ENCODE data around the gene CDH6. TPM values are rescaled to one million over a fixed set of nuclear protein-coding genes. Genes with fewer than 3 reads are reported as not detected.

The CDH6 gene
- total RNA-seq, 1 donor from 2014 or later = 6.7 TPM

DNA sequence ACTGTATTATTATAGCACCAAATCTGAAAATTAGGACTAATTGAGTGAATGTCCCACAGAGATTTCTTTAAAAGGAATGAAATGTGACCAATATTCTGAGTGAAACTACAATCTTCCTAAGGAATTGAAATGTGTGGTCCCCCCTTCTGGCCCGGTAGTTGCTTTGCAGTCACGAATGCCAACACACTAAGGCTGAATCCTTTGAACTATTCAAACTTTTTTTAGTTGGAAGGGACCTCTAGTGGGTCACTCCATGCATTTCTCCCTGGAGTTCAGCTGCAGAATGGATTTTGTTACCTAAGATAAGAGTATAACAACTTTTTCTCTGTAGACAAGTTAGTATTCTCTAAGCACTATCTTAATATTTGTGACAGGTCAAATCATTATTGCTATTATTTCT, 2.8 kb downstream of the CDH6 start:
- DNase-seq (ENCODE audit: extremely low read depth, low read depth, low spot score) = no peak

DNA sequence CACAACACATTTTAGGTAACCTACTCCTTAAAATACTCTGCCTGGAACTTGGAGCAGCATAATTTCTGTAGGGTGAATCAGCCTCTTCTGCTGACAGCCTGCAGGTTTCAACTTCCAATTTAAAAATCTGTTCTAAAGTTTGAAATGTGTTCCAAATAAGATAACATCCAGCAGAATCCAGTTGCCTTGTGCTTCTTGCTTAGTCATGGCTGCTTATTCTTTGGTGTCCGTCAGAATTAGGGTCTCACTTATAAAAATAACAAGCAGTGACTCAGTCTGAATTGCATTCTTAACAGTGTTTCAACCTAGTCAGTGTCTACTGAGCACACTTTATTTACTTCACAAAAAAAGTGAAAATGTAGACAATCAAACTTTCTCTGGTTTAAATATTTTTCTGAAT, 3.7 kb downstream of the CDH6 start:
- DNase-seq (ENCODE audit: extremely low read depth, low read depth, low spot score) = no peak

DNA sequence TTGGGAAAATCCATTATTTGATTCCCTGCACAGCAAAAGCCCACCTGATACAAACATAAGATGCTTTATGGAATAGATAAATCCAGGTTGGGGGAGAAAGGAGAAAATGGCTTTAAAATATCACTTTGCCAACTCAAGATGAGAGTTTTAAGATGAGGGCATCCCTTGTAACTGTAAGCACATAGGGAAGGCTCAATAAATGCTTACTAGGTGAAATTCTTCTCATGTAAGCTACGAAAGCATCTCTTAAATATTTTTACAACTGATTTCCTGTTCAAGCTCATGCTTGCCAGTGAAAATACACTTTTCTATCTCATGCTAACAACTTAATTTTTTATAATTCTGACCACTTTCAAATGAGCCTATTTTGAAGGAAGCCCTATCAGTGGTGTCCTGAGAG, 11.5 kb downstream of the CDH6 start:
- DNase-seq (ENCODE audit: extremely low read depth, low read depth, low spot score) = no peak

DNA sequence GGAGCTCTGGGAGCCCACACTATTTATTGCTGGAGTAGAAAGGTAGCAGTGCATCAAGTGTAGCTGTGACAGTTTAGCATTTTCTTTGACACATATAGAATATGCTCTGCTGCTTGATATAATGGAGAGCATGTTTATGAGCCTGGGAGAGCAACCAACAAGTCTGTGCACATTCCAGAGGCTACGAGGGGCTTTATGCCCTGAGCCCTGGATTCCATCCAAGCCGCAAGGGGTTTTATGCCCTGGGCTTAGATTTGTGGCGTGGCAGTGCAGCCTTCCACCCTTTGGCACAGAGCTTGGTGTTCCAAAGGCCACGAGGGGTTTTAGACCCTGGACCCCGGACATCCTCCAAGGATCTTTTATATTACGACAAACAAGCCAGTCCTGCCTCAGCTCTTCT, 14.6 kb downstream of the CDH6 start:
- no peak for DNase-seq (ENCODE audit: extremely low read depth, low read depth, low spot score)

DNA sequence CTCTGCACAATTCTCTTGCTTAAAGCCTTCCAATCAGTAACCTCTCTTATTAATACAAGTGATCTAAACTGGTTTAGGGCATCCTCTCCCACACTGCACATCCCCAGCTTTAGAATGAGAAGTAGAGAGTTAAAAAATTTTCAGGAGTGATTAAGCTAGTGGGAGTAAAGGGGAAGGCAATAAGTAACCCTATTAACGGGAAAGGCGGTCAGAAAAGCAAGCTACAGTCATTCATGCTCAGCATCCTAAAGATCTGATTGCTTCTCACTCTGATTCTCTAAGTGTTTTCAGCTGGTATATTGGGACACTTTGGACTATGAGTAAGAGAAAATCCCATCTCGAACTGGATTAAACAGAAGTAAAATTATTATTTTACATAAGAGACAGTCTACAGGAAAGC, 15.8 kb downstream of the CDH6 start:
- DNase-seq (ENCODE audit: extremely low read depth, low read depth, low spot score) = no peak

DNA sequence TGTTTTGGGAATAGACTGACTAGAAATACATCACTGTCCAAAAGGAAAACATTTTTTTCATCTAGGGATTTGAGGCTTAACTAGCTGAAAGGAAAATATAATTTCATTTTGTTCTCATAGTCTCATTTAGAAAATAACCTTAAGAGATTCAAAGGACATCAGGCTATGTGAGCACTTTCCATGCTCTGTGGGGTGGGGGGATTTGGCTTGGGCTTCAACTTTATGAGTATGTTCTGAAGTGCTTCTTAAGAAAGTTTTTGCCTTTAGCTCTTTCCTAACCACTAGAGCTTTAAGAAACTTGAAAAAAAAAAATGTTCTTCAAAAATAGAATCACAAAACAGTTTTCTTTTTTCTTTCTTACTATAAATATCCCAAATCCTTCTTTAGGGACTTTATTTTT, 17.6 kb downstream of the CDH6 start:
- no peak for DNase-seq (ENCODE audit: extremely low read depth, low read depth, low spot score)

DNA sequence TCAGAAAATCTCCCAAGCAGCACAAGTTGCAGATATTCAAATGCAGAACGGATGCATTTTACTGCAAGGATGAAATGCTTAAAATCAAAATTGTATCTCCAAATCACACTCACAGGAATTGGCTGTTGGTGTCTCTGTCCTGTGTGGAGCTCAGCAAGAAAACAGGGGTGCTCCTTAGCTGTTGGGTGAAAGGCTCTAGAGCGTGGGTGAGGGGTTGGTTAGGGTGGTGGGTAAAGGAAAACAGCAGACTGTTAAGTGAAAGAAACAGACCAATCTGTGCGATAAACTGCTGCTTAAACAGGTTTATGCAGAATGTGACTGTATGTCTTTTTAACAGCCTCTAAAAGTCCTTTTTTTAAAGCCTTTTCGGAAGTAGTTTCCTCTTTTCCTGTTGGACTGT, 19.8 kb downstream of the CDH6 start:
- DNase-seq (ENCODE audit: extremely low read depth, low read depth, low spot score) = no peak

DNA sequence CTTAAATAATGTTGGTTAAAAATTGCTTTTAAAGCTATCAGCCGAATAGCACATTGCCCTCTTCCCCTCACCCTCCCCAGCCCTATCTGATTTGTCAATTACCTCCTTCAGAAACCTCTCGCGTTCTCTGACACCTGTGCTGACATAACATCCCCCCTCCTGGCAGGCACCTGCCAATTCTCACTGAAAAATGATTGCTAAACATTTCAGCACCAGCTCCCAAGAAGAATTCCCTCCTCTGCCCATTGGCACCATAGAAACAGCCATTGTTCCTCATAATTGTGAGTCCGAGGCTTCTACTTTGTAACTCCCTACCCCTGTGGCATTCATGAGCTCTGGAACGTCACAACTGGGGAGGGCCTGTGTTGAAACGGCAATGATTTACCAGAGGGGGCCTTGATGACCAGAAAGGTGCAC, 20.2 kb downstream of the CDH6 start:
- no peak for DNase-seq (ENCODE audit: extremely low read depth, low read depth, low spot score)

DNA sequence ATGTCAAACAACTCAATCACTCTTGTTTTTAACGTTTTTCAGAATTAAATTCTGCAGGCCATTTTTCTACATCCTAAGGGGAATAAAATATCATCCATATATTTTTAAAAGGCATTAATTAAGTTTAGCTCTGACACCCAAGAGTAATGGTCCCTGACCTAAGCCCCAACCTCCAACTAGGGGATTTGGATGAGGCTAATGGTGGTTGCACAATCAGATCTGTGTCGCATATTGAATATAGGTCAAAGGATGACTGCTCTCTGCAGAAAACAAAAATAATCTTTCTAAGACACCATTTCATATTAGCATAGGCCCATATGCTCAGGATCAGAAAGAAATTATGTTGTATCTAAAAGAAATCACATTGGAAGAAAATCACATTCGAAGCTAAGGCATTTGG, 20.7 kb downstream of the CDH6 start:
- DNase-seq (ENCODE audit: extremely low read depth, low read depth, low spot score) = no peak

DNA sequence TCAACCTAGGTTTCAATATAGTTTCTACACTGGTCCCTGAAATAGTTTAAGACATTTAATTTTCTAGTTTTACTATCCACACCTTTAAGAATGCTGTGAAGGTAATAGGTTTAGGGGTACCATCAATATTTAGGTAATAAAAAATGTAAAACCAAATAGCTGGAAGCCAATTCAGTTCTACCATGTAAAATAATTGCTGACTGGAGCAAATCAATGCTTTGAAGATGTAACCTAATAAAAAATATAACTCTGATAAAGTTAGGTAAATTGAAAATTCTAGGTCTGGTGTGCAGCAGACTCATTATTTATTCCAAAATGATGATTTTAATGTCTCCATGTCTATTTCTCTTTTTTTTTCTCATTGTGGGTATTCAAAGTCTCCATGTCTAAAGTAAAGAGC, 21.8 kb downstream of the CDH6 start:
- no peak for DNase-seq (ENCODE audit: extremely low read depth, low read depth, low spot score)

DNA sequence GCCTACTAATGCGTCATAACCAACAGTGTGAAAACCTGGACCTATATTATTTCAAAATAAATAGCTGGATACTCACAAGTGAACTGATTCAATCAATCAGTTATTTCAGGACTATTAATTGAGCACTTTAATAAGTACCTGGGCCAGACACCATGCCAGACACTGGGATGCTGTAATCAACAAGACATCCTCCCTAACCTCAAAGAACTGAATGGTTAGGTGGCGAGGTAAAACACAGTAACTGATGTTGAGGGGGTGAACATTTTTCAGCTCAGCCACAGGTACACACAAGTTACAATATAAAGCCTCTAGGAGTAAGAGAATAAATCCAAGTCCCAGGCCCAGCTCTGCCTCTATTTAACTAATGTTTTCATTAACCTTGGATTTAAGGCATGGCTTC, 24.0 kb downstream of the CDH6 start:
- no peak for DNase-seq (ENCODE audit: extremely low read depth, low read depth, low spot score)

DNA sequence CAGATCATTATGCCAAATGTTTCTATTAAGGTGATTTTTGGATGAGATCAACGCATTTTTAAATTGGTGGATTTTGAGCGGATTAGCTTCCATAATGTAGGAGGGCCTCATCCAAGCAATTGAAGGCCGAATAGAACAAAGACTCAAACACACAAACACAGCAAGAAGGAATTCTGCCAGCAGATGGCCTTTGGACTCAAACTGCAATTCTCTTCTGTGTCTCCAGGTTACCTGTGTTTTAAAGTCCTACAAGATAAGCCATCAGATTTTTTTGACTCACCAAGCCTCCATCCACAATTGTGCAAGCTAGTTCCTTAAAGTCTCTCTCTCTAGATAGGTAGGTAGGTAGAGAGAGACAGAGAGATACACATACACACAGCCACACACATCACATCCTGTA, 25.5 kb downstream of the CDH6 start:
- no peak for DNase-seq (ENCODE audit: extremely low read depth, low read depth, low spot score)

DNA sequence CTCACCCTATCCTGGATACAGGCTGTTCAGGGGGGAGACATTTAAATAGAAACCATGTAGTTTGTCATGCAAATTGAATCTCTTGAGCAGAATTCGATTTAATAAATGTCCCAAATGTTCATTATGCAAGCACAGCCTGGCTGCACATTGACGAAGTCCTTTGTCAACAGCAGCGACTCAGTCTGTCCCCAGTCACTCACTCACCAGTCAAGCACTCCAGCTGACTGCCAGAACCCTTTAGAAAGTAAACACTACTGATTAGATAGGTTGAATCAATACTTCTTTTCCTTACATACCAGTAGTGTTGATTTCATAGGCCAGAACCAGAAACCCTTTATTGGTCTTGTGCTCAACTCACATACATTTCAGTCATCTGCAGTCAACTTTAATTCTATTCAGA, 27.5 kb downstream of the CDH6 start:
- DNase-seq (ENCODE audit: extremely low read depth, low read depth, low spot score) = no peak

DNA sequence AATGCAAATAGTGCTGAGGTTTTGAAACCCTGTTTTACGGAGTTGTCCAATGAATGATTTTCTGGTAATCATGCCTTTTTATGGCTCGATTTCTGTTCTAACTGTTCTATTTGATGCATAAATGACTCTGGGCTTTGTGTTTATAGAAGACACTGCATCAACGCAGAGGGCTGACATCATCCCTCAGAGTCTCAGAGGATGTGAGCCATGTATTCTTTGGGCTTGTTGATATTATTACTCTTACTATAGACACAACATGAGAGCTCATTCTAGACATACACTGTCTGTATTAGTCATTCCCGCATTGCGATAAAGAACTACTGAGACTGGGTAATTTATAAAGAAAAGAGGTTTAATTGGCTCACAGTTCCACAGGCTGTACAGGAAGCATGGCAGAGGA, 31.6 kb downstream of the CDH6 start:
- DNase-seq (ENCODE audit: extremely low read depth, low read depth, low spot score) = no peak

DNA sequence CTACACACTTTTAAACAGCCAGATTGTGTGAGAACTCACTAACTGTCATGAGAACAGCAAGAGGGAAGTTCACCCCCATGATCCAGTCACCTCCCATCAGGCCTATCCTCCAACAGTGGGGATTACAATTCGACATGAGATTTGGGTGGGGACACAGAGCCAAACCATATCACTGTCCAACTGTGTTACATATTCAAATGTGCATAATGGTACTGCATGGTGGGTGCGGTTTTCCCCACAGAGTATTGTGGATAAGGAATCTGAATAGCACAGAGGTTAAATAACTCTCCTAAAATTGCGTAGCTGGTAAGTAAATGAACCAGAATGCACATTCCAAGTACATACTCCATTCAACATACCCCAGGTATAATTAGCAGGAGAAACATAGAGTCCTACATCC, 32.1 kb downstream of the CDH6 start:
- no peak for DNase-seq (ENCODE audit: extremely low read depth, low read depth, low spot score)

DNA sequence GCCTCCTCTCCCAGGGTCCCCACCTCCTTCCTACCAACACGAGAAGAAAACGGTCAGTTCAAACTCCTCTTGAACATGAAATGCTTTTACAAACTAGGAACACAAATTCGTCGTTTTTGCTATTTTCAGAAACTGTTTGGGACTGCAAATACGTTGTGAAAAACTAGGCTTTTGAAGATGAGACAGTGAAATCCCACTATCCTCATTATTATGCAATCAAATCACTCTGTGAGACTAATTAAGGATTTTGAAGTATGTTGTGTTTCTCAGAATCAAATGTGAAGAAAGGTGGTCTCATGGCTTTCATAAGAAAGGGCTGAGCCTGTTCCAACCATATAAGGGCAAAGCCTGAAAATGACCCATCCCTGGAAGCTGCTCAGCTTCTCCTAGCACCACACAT, 33.2 kb downstream of the CDH6 start:
- no peak for DNase-seq (ENCODE audit: extremely low read depth, low read depth, low spot score)

DNA sequence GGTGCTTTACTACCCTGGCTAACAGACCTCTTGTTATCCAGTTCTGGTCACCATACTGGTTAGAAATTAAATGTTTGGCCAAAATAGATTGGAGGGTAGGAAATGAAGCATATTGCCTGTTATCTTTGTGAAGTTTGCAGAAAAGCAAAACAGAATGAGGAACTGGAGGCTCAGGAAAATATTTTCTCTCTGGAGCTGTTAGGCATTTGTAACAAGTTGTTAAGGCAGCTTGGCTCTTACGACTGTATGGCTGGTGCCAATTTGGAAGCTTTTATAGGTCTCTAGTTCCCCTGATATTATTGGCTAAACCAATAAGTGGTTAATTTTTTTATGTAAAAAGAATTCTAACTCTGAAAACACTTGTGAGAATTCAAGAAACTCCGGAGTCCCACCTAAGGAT, 35.8 kb downstream of the CDH6 start:
- DNase-seq (ENCODE audit: extremely low read depth, low read depth, low spot score) = no peak

DNA sequence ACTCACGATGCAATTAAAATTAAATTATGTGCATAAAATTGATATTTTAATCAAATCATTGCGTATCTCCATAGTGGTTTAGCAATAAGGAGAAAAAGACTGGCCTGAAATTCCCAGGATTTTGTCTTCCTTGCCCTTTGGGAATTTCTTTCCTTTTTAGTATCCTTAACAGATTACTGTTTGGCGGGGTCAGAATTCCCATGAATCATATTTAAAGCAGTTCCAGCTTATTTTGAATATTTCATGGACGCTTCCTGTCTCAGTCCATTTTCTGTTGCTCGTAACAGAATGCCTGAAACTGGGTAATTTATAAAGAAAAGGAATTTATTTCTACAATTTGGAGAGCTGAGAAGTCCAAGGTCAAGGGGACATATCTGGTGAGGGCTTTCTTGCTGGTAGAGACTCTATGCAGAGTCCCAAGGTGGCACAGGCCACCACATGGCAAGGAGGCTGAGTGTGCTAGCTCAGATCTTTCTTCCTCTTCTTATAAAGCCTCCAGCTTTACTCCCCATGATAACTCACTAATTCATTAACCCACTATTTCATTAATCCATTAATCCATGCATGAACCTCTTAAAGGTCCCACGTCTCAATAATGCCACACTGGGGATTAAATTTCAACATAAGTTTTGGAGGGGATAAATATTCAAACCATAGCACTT, 37.8 kb downstream of the CDH6 start:
- no peak for DNase-seq (ENCODE audit: extremely low read depth, low read depth, low spot score)

DNA sequence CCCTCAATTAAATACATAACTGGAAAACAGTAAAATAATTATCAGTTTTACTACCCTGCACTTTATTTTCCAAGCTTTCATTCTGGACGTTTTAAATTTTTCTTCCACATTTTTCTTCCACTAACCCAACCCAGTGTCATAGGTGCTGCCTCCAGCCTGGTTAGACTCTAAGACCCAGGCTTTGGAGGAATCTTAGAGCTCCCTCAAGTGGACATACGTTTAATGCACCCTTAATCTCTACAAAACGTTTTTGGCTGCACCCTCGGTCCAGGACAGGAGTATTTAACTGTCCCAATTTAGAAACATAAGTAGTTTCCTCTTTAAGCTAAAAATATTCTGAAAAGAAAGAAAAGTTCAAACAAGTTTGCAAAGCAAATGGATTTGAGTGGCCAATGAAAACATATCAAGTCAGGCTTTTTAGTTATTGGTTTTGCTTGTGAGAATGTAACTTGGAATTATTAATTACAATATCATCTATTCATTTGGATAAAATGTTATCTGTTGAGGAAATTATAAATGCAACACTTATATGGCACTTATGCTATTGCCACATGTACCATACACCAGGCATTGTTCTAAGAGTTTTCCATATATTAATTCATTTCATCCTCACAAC, 38.9 kb downstream of the CDH6 start:
- DNase-seq (ENCODE audit: extremely low read depth, low read depth, low spot score) = peak; percentile 22

DNA sequence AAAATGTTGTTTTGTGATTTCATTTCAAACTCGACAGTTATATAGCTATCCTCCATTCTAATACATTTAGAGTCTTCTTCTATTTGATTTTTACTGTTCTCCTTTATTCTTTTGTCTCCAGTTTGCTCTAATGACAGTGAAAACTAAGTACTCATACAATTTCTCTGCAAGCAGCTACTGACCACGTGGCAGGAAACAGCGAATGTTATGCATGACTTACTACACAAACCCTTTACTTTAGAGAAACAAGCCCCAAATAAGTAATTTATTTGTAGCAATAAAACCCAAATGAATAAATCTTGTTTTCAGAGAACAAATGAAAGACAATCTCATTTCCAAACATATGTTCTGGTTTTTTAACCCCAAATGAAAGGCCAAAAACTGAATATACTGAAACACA, 41.9 kb downstream of the CDH6 start:
- DNase-seq (ENCODE audit: extremely low read depth, low read depth, low spot score) = no peak

DNA sequence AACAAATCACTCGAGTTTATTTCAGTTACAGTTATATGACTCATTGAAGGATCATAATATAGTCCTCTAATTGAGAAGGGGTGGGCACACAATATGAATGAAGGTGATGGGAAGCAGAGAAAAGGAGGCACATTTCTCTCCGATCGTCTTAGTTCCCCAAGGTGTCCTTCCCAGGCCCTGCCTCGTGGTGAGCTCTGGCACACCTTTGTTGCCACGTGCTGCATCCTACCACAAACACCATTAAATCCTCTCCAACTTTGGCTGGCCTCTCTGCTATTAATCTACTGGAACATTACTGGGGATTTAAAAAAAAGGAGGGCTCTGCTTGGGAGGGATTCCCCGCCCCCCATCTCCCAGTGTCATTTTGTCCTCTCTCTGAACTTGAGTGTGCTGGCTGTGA, 42.9 kb downstream of the CDH6 start:
- no peak for DNase-seq (ENCODE audit: extremely low read depth, low read depth, low spot score)

DNA sequence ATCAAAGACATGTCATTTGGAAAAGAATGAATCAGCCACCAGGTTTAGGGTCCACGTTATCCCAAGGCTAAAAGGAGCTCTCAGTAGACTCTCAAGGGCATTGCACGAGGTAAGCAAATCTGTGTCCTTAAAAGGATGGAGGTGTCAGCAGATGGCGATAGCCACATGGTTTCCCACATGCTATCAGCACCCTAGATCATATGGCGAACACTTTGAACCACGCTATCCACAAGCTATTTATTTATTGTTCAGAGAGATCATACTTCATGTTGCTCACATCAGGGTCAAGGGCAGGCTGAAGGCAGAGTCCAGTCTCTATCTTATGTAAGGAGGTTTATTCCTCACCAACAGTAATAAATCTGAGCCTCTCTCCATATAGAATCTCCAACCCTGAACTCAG, 43.7 kb downstream of the CDH6 start:
- no peak for DNase-seq (ENCODE audit: extremely low read depth, low read depth, low spot score)

DNA sequence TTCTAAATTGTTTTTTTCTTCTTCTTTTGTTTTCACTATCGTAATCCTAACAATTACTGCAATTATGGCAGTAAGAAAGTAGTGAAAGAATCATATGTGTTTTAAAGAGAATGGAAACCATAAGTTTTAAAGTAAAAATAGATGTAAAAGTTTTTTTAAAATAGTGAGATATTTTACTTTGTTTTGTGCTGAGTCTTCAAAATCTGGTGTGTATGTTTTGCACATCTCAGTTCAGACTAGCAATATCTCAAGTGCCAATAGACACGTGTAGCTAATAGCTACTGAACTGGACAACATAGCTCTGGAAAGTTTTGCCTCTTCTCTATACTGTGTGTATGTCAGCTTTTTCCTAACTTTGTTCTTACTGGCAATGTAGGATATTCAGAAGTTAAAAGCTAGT, 45.0 kb downstream of the CDH6 start:
- no peak for DNase-seq (ENCODE audit: extremely low read depth, low read depth, low spot score)
